Measurements from ENCODE around the gene CADM2. TPM values are rescaled to one million over a fixed set of nuclear protein-coding genes. Genes with fewer than 3 reads are reported as not detected.
"Not testable (repeated sequence)": the region's sequence is repeated elsewhere in the genome, so short reads cannot be mapped to it uniquely, and the experiment has no call there.

Gene CADM2
- 4.2 TPM for total RNA-seq

- H3K4me1 ChIP-seq (ENCODE audit: control insufficient read depth in 3 of 3, insufficient read depth in 3 of 3, low read length in 3 of 3) = peaks cover 12 to 19% (median 14%) of the 10 kb centered on the region in 3 donors
- H3K36me3 ChIP-seq (ENCODE audit: control insufficient read depth in 3 of 3, insufficient read depth in 3 of 3, low read length in 3 of 3) = no peaks in the 10 kb centered on the region
- H3K4me3 ChIP-seq (ENCODE audit: low read length in 3 of 3) = peak within 1 kb of the TSS; percentile 84 to 90 (median 87)
- H3K9me3 ChIP-seq (ENCODE audit: control insufficient read depth in 3 of 3, low read length in 3 of 3) = no peaks in the 10 kb centered on the region
- peaks cover 15 to 20% (median 17%) of the 10 kb centered on the region in 3 donors for H3K27me3 ChIP-seq (ENCODE audit: control insufficient read depth in 3 of 3, insufficient read depth in 3 of 3, low read length in 3 of 3)
- peak within 1 kb of the TSS; percentile 66 to 81 (median 73) for H3K9ac ChIP-seq (ENCODE audit: low read depth in 1 of 3, low read length in 3 of 3)
- H3K27ac ChIP-seq (ENCODE audit: low read depth, low read length) = peak within 1 kb of the TSS; percentile 53
Measured at GRCh38 chr3:84958495-84959469, at the start of gene CADM2. Gene CADM2, plus strand, starts transcription at chr3:84958989.

- not testable (repeated sequence) for H3K36me3 ChIP-seq (ENCODE audit: control insufficient read depth in 3 of 3, insufficient read depth in 3 of 3, low read length in 3 of 3); H3K4me3 ChIP-seq (ENCODE audit: low read length in 3 of 3); H3K4me1 ChIP-seq (ENCODE audit: control insufficient read depth in 3 of 3, insufficient read depth in 3 of 3, low read length in 3 of 3); H3K9ac ChIP-seq (ENCODE audit: low read depth in 1 of 3, low read length in 3 of 3); H3K27me3 ChIP-seq (ENCODE audit: control insufficient read depth in 3 of 3, insufficient read depth in 3 of 3, low read length in 3 of 3); H3K9me3 ChIP-seq (ENCODE audit: control insufficient read depth in 3 of 3, low read length in 3 of 3); H3K27ac ChIP-seq (ENCODE audit: low read depth, low read length)
Measured at GRCh38 chr3:84918592-84918991, 40.2 kb upstream of the CADM2 start.

- no peak overlapping the region for H3K4me3 ChIP-seq (ENCODE audit: low read length in 3 of 3)
- no peaks in the 10 kb centered on the region for H3K27me3 ChIP-seq (ENCODE audit: control insufficient read depth in 3 of 3, insufficient read depth in 3 of 3, low read length in 3 of 3)
- no peak overlapping the region for H3K9ac ChIP-seq (ENCODE audit: low read depth in 1 of 3, low read length in 3 of 3)
- no peaks in the 10 kb centered on the region for H3K9me3 ChIP-seq (ENCODE audit: control insufficient read depth in 3 of 3, low read length in 3 of 3)
- H3K36me3 ChIP-seq (ENCODE audit: control insufficient read depth in 3 of 3, insufficient read depth in 3 of 3, low read length in 3 of 3) = no peaks in the 10 kb centered on the region
- no peak overlapping the region for H3K27ac ChIP-seq (ENCODE audit: low read depth, low read length)
- no peaks in the 10 kb centered on the region for H3K4me1 ChIP-seq (ENCODE audit: control insufficient read depth in 3 of 3, insufficient read depth in 3 of 3, low read length in 3 of 3)
Measured at GRCh38 chr3:84922682-84923081, 36.1 kb upstream of the CADM2 start.

- H3K27me3 ChIP-seq (ENCODE audit: control insufficient read depth in 3 of 3, insufficient read depth in 3 of 3, low read length in 3 of 3) = no peaks in the 10 kb centered on the region
- no peak overlapping the region for H3K4me3 ChIP-seq (ENCODE audit: low read length in 3 of 3)
- H3K27ac ChIP-seq (ENCODE audit: low read depth, low read length) = no peak overlapping the region
- H3K9ac ChIP-seq (ENCODE audit: low read depth in 1 of 3, low read length in 3 of 3) = no peak overlapping the region
- H3K9me3 ChIP-seq (ENCODE audit: control insufficient read depth in 3 of 3, low read length in 3 of 3) = no peaks in the 10 kb centered on the region
- no peaks in the 10 kb centered on the region for H3K4me1 ChIP-seq (ENCODE audit: control insufficient read depth in 3 of 3, insufficient read depth in 3 of 3, low read length in 3 of 3)
- H3K36me3 ChIP-seq (ENCODE audit: control insufficient read depth in 3 of 3, insufficient read depth in 3 of 3, low read length in 3 of 3) = no peaks in the 10 kb centered on the region
Measured at GRCh38 chr3:84925571-84925970, 33.2 kb upstream of the CADM2 start.

GRCh38 chr3:84943379-84943778, 15.4 kb upstream of the CADM2 start:
- peaks cover 0 to 4% (median 0%) of the 10 kb centered on the region in 3 donors for H3K4me1 ChIP-seq (ENCODE audit: control insufficient read depth in 3 of 3, insufficient read depth in 3 of 3, low read length in 3 of 3)
- H3K9me3 ChIP-seq (ENCODE audit: control insufficient read depth in 3 of 3, low read length in 3 of 3) = no peaks in the 10 kb centered on the region
- H3K27ac ChIP-seq (ENCODE audit: low read depth, low read length) = no peak overlapping the region
- H3K4me3 ChIP-seq (ENCODE audit: low read length in 3 of 3) = no peak overlapping the region
- H3K27me3 ChIP-seq (ENCODE audit: control insufficient read depth in 3 of 3, insufficient read depth in 3 of 3, low read length in 3 of 3) = no peaks in the 10 kb centered on the region
- H3K9ac ChIP-seq (ENCODE audit: low read depth in 1 of 3, low read length in 3 of 3) = no peak overlapping the region
- H3K36me3 ChIP-seq (ENCODE audit: control insufficient read depth in 3 of 3, insufficient read depth in 3 of 3, low read length in 3 of 3) = no peaks in the 10 kb centered on the region

- Histone ChIP-seq H3K9ac (ENCODE audit: low read depth in 1 of 3, low read length in 3 of 3) (no peak overlapping the region), H3K4me3 (ENCODE audit: low read length in 3 of 3) (no peak overlapping the region), H3K4me1 (ENCODE audit: control insufficient read depth in 3 of 3, insufficient read depth in 3 of 3, low read length in 3 of 3) (peaks cover 0 to 4% (median 0%) of the 10 kb centered on the region in 3 donors), H3K27ac (ENCODE audit: low read depth, low read length) (no peak overlapping the region), H3K9me3 (ENCODE audit: control insufficient read depth in 3 of 3, low read length in 3 of 3) (no peaks in the 10 kb centered on the region), H3K27me3 (ENCODE audit: control insufficient read depth in 3 of 3, insufficient read depth in 3 of 3, low read length in 3 of 3) (no peaks in the 10 kb centered on the region), H3K36me3 (ENCODE audit: control insufficient read depth in 3 of 3, insufficient read depth in 3 of 3, low read length in 3 of 3) (no peaks in the 10 kb centered on the region)
Measured at GRCh38 chr3:84946240-84946639, 12.5 kb upstream of the CADM2 start.

GRCh38 chr3:84959470-84960271, 882 bp downstream of the CADM2 start:
- Histone ChIP-seq H3K27ac (ENCODE audit: low read depth, low read length) (peak overlapping the region; percentile 41), H3K36me3 (ENCODE audit: control insufficient read depth in 3 of 3, insufficient read depth in 3 of 3, low read length in 3 of 3) (no peaks in the 10 kb centered on the region), H3K9me3 (ENCODE audit: control insufficient read depth in 3 of 3, low read length in 3 of 3) (no peaks in the 10 kb centered on the region), H3K9ac (ENCODE audit: low read depth in 1 of 3, low read length in 3 of 3) (peak overlapping the region; percentile 52 to 81 (median 73)), H3K27me3 (ENCODE audit: control insufficient read depth in 3 of 3, insufficient read depth in 3 of 3, low read length in 3 of 3) (peaks cover 15 to 20% (median 17%) of the 10 kb centered on the region in 3 donors), H3K4me3 (ENCODE audit: low read length in 3 of 3) (peak overlapping the region; percentile 77 to 81 (median 79)), H3K4me1 (ENCODE audit: control insufficient read depth in 3 of 3, insufficient read depth in 3 of 3, low read length in 3 of 3) (peaks cover 12 to 19% (median 14%) of the 10 kb centered on the region in 3 donors)

GRCh38 chr3:84960581-84960980, 1.8 kb downstream of the CADM2 start:
- H3K9ac ChIP-seq (ENCODE audit: low read depth in 1 of 3, low read length in 3 of 3) = peak overlapping the region in 2 of 3 donors; percentile 28 to 65
- H3K27ac ChIP-seq (ENCODE audit: low read depth, low read length) = no peak overlapping the region
- H3K36me3 ChIP-seq (ENCODE audit: control insufficient read depth in 3 of 3, insufficient read depth in 3 of 3, low read length in 3 of 3) = no peaks in the 10 kb centered on the region
- H3K4me3 ChIP-seq (ENCODE audit: low read length in 3 of 3) = peak overlapping the region; percentile 47 to 77 (median 63)
- H3K9me3 ChIP-seq (ENCODE audit: control insufficient read depth in 3 of 3, low read length in 3 of 3) = no peaks in the 10 kb centered on the region
- peaks cover 15 to 20% (median 17%) of the 10 kb centered on the region in 3 donors for H3K27me3 ChIP-seq (ENCODE audit: control insufficient read depth in 3 of 3, insufficient read depth in 3 of 3, low read length in 3 of 3)
- H3K4me1 ChIP-seq (ENCODE audit: control insufficient read depth in 3 of 3, insufficient read depth in 3 of 3, low read length in 3 of 3) = peaks cover 12 to 19% (median 14%) of the 10 kb centered on the region in 3 donors

GRCh38 chr3:84961011-84961410, 2.2 kb downstream of the CADM2 start:
- no peak overlapping the region for H3K27ac ChIP-seq (ENCODE audit: low read depth, low read length)
- peak overlapping the region; percentile 61 to 77 (median 63) for H3K4me3 ChIP-seq (ENCODE audit: low read length in 3 of 3)
- peak overlapping the region; percentile 28 to 69 (median 59) for H3K9ac ChIP-seq (ENCODE audit: low read depth in 1 of 3, low read length in 3 of 3)
- no peaks in the 10 kb centered on the region for H3K36me3 ChIP-seq (ENCODE audit: control insufficient read depth in 3 of 3, insufficient read depth in 3 of 3, low read length in 3 of 3)
- peaks cover 12 to 19% (median 14%) of the 10 kb centered on the region in 3 donors for H3K4me1 ChIP-seq (ENCODE audit: control insufficient read depth in 3 of 3, insufficient read depth in 3 of 3, low read length in 3 of 3)
- H3K9me3 ChIP-seq (ENCODE audit: control insufficient read depth in 3 of 3, low read length in 3 of 3) = no peaks in the 10 kb centered on the region
- H3K27me3 ChIP-seq (ENCODE audit: control insufficient read depth in 3 of 3, insufficient read depth in 3 of 3, low read length in 3 of 3) = peaks cover 15 to 20% (median 17%) of the 10 kb centered on the region in 3 donors
